Trophoblast cell (in vitro differentiated cells and primary cell): ENCODE measurements around the gene AAK1.
A peak's percentile ranks its signal among the peaks of the same experiment; 100 is the strongest.

Experiments
- DNase-seq, 2 donors: peaks; one replicate each; pipeline ENCODE4 v3.0.0-alpha.2; 2016
- H2AFZ ChIP-seq: 2 replicates; pipeline ENCODE4 v1.6.1; 2013; ENCODE audit warnings: low read length, moderate library complexity, mild to moderate bottlenecking; ENCODE audit not compliant: insufficient read depth, poor library complexity
- H2AK5ac ChIP-seq: 2 replicates; pipeline ENCODE4 v1.6.1; 2013; ENCODE audit warnings: mild to moderate bottlenecking, low read length
- H2BK120ac ChIP-seq: 2 replicates; pipeline ENCODE4 v1.6.1; 2013; ENCODE audit warnings: low read length, mild to moderate bottlenecking, moderate library complexity; ENCODE audit not compliant: insufficient read depth, poor library complexity
- H2BK12ac ChIP-seq: 2 replicates; pipeline ENCODE4 v1.6.1; 2013; ENCODE audit warnings: mild to moderate bottlenecking, low read length, moderate library complexity
- H2BK5ac ChIP-seq: 2 replicates; pipeline ENCODE4 v1.6.1; 2013; ENCODE audit warnings: low read length, low read depth, moderate library complexity, mild to moderate bottlenecking; ENCODE audit not compliant: poor library complexity
- H3K14ac ChIP-seq: 2 replicates; pipeline ENCODE4 v1.6.1; 2013; ENCODE audit warnings: mild to moderate bottlenecking, low read length
- H3K18ac ChIP-seq: 2 replicates; pipeline ENCODE4 v1.6.1; 2013; ENCODE audit warnings: mild to moderate bottlenecking, low read length
- H3K23ac ChIP-seq: 2 replicates; pipeline ENCODE4 v1.6.1; 2013; ENCODE audit warnings: low read length
- H3K27ac ChIP-seq: 2 replicates; pipeline ENCODE4 v1.5.1; 2013; ENCODE audit warnings: low read depth, mild to moderate bottlenecking, inconsistent platforms, low read length, moderate library complexity
- H3K27me3 ChIP-seq: 2 replicates; pipeline ENCODE4 v1.6.1; 2013; ENCODE audit warnings: inconsistent platforms, mild to moderate bottlenecking, low read length, moderate library complexity; ENCODE audit not compliant: insufficient read depth
- H3K36me3 ChIP-seq, 2 experiments: 1 replicate in 1 of 2; 2 replicates in 1 of 2; pipeline ENCODE4 v1.6.1; 2013; ENCODE audit warnings: low read length in 2 of 2, mild to moderate bottlenecking in 2 of 2, moderate library complexity in 1 of 2; ENCODE audit not compliant: insufficient read depth in 2 of 2, control insufficient read depth in 1 of 2
- H3K4ac ChIP-seq: 2 replicates; pipeline ENCODE4 v1.6.1; 2013; ENCODE audit warnings: low read depth, mild to moderate bottlenecking, low read length, moderate library complexity
- H3K4me1 ChIP-seq, 2 experiments: 1 replicate in 1 of 2; 2 replicates in 1 of 2; pipeline ENCODE4 v1.6.1; 2013; ENCODE audit warnings: low read length in 2 of 2, mild to moderate bottlenecking in 2 of 2, moderate library complexity in 1 of 2; ENCODE audit not compliant: insufficient read depth in 2 of 2, control insufficient read depth in 1 of 2
- H3K4me2 ChIP-seq: 2 replicates; pipeline ENCODE4 v1.6.1; 2013; ENCODE audit warnings: inconsistent platforms, mild to moderate bottlenecking, low read length, moderate library complexity
- H3K4me3 ChIP-seq: 2 replicates; pipeline ENCODE4 v1.5.1; 2013; ENCODE audit warnings: mild to moderate bottlenecking, low read depth, low read length, inconsistent platforms
- H3K79me1 ChIP-seq: one replicate; pipeline ENCODE4 v1.6.1; 2013; ENCODE audit warnings: low read length
- H3K79me2 ChIP-seq: 2 replicates; pipeline ENCODE4 v1.6.1; 2013; ENCODE audit warnings: low read length, mild to moderate bottlenecking; ENCODE audit not compliant: control insufficient read depth, insufficient read depth, poor library complexity
- H3K9ac ChIP-seq: 2 replicates; pipeline ENCODE4 v1.6.1; 2013; ENCODE audit warnings: mild to moderate bottlenecking, low read length
- H3K9me3 ChIP-seq: 2 replicates; pipeline ENCODE4 v1.6.1; 2013; ENCODE audit warnings: low read depth, mild to moderate bottlenecking, control low read depth, inconsistent platforms, low read length; ENCODE audit not compliant: insufficient read depth
- H4K12ac ChIP-seq: 2 replicates; pipeline ENCODE4 v1.6.1; 2013; ENCODE audit warnings: low read depth, mild to moderate bottlenecking, low read length, moderate library complexity
- H4K8ac ChIP-seq: 2 replicates; pipeline ENCODE4 v1.6.1; 2013; ENCODE audit warnings: low read depth, mild to moderate bottlenecking, low read length, moderate library complexity
- H4K91ac ChIP-seq: one replicate; pipeline ENCODE4 v1.6.1; 2013; ENCODE audit warnings: low read depth, mild to moderate bottlenecking, low read length, moderate library complexity
- WGBS: extraction: QIAGEN DNeasy Blood & Tissue Kit; methylation state at CpG from one replicate; pipeline ENCODE4 v1.1.7; 2013; ENCODE audit warnings: missing lambda C conversion rate; ENCODE audit not compliant: insufficient read length, insufficient coverage; ENCODE audit errors: extremely low coverage; 5-methylcytosine and 5-hydroxymethylcytosine counted together

AAK1 gene

DNA sequence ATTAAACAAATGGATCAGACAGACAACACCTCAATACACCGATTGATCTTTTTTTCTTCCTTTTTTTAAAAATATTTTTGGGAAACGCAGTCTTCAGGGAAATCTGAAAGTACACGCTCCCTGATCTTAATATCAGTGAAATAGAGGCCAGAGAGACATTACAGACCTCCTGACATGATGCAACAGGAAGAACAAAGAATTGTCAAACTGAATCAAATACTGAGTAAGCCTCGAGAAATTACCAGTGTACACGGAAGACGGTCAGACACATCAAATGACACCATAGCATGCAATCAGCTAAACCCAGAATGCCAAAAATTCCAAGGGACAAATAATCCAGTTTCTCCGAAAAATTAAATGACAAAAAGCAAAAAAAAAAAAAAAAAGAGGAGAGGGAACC lies 126.1 kb downstream of the AAK1 start:
- H3K4me2 ChIP-seq, result no peak overlapping the region
- no peak overlapping the region for H3K27ac ChIP-seq
- no peaks in the 10 kb centered on the region for H3K79me1 ChIP-seq
- no peak overlapping the region for H2BK12ac ChIP-seq
- no peak overlapping the region for H2AK5ac ChIP-seq
- no peaks in the 10 kb centered on the region for H3K27me3 ChIP-seq
- H3K4me3 ChIP-seq, result no peak overlapping the region
- no peak overlapping the region for H3K23ac ChIP-seq
- H4K12ac ChIP-seq, result no peak overlapping the region
- no peak overlapping the region for H3K9ac ChIP-seq
- no peak overlapping the region for H3K4ac ChIP-seq
- no peak overlapping the region for H4K8ac ChIP-seq
- no peak for DNase-seq
- no CpG with 5 or more reads among the region's 7 CpGs for WGBS
- H4K91ac ChIP-seq, result no peak overlapping the region
- H3K36me3 ChIP-seq, result peaks cover 29 to 41% of the 10 kb centered on the region in 2 experiments
- H3K9me3 ChIP-seq, result no peaks in the 10 kb centered on the region
- no peak overlapping the region for H2AFZ ChIP-seq
- H3K14ac ChIP-seq, result no peak overlapping the region
- H3K79me2 ChIP-seq, result no peaks in the 10 kb centered on the region
- H2BK120ac ChIP-seq, result no peak overlapping the region
- H3K18ac ChIP-seq, result no peak overlapping the region
- H3K4me1 ChIP-seq, result no peaks in the 10 kb centered on the region
- H2BK5ac ChIP-seq, result no peak overlapping the region

DNA sequence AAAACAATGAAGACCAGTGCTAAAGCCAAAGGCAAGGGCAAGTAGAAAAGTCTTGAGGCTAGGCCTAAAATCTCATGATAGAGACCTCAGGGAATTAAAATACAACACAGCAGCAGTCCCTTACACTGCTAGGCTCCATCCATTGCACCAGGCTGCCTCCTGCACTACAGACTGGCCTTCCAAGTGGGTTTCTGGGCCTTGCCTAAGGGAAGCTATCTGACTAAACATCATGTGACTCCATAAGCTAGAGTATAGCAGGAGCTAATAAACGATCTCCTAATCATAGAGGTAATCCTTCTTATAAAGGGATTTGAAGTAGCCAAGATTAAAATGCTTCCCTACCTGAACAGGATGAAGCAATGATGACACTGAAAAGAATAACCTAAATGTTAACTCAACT lies 128.7 kb downstream of the AAK1 start:
- Histone ChIP-seq H4K91ac (no peak overlapping the region), H3K23ac (no peak overlapping the region), H3K27ac (no peak overlapping the region), H3K36me3 (peaks cover 23 to 28% of the 10 kb centered on the region in 2 experiments), H2BK12ac (no peak overlapping the region), H2BK5ac (no peak overlapping the region), H2BK120ac (no peak overlapping the region), H3K4me1 (no peaks in the 10 kb centered on the region), H2AK5ac (no peak overlapping the region), H3K27me3 (no peaks in the 10 kb centered on the region), H4K12ac (no peak overlapping the region), H2AFZ (no peak overlapping the region), H3K79me1 (no peaks in the 10 kb centered on the region), H3K4ac (no peak overlapping the region), H3K14ac (no peak overlapping the region), H3K79me2 (no peaks in the 10 kb centered on the region), H3K9me3 (no peaks in the 10 kb centered on the region), H3K4me2 (no peak overlapping the region), H3K4me3 (no peak overlapping the region), H3K18ac (no peak overlapping the region), H3K9ac (no peak overlapping the region), H4K8ac (no peak overlapping the region)
- DNase-seq, result no peak
- WGBS, result no CpG with 5 or more reads among the region's 1 CpG

DNA sequence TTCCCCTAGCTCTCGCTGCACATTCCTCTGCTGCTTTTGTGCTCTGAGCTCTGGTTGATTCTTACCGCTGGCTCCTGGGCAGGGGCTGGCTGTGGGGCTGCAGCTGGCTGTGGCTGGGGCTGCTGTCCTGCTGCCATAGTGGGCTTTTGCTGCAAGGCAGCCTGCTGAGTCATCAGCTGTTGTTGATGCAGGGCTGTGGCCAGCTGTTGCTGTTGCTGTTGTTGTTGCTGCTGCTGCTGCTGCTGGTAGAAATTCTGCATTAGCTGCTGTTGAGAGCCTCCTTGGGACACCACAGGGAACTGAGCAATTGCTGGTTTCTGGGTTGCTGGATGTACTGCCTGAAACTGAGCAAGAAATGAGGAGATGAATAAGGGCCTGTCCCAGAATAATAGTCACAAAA lies 129.1 kb downstream of the AAK1 start:
- H3K79me2 ChIP-seq, result no peaks in the 10 kb centered on the region
- no peak overlapping the region for H2AK5ac ChIP-seq
- no peak overlapping the region for H2AFZ ChIP-seq
- H3K9me3 ChIP-seq, result no peaks in the 10 kb centered on the region
- no CpG with 5 or more reads among the region's 2 CpGs for WGBS
- no peaks in the 10 kb centered on the region for H3K4me1 ChIP-seq
- H3K4ac ChIP-seq, result no peak overlapping the region
- no peak overlapping the region for H2BK5ac ChIP-seq
- peak; percentile 61 to 72 for DNase-seq
- no peak overlapping the region for H2BK120ac ChIP-seq
- H3K4me3 ChIP-seq, result no peak overlapping the region
- no peak overlapping the region for H4K8ac ChIP-seq
- no peak overlapping the region for H3K14ac ChIP-seq
- no peak overlapping the region for H3K23ac ChIP-seq
- H3K36me3 ChIP-seq, result peaks cover 23 to 27% of the 10 kb centered on the region in 2 experiments
- H3K18ac ChIP-seq, result no peak overlapping the region
- no peak overlapping the region for H2BK12ac ChIP-seq
- H3K27me3 ChIP-seq, result no peaks in the 10 kb centered on the region
- no peak overlapping the region for H3K27ac ChIP-seq
- no peak overlapping the region for H4K91ac ChIP-seq
- no peak overlapping the region for H3K4me2 ChIP-seq
- H4K12ac ChIP-seq, result no peak overlapping the region
- no peaks in the 10 kb centered on the region for H3K79me1 ChIP-seq
- no peak overlapping the region for H3K9ac ChIP-seq

DNA sequence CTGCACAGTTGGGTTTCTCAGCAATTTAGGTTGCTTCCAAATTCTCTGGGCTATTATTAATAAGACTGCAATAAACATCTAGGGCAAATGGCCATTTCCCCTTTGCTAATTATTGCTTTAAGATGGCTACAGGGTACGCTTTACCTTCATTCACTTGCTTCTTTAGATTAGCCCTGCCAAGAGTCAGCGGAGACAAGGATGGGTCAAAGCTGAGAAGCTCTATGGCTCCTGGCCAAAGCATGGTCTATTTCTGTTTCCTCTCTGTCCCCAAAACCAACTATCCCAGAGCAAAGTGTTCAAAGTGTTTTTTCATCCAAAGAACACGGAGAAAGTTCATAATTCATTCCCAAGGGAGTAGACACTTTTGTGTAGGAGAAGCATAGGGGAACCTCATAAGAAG lies 131.1 kb downstream of the AAK1 start:
- no peak overlapping the region for H4K12ac ChIP-seq
- H3K27me3 ChIP-seq, result no peaks in the 10 kb centered on the region
- H3K27ac ChIP-seq, result no peak overlapping the region
- H2AFZ ChIP-seq, result no peak overlapping the region
- no peak overlapping the region for H2BK12ac ChIP-seq
- no peak overlapping the region for H2BK120ac ChIP-seq
- no peak overlapping the region for H3K14ac ChIP-seq
- no peak overlapping the region for H4K8ac ChIP-seq
- no peak overlapping the region for H3K4ac ChIP-seq
- H3K9me3 ChIP-seq, result no peaks in the 10 kb centered on the region
- no peak overlapping the region for H4K91ac ChIP-seq
- no peak overlapping the region for H3K4me2 ChIP-seq
- H3K79me2 ChIP-seq, result no peaks in the 10 kb centered on the region
- no peak overlapping the region for H2BK5ac ChIP-seq
- no peaks in the 10 kb centered on the region for H3K79me1 ChIP-seq
- no peak for DNase-seq
- H3K23ac ChIP-seq, result no peak overlapping the region
- WGBS, result no CpG with 5 or more reads among the region's 3 CpGs
- H3K4me1 ChIP-seq, result no peaks in the 10 kb centered on the region
- H2AK5ac ChIP-seq, result no peak overlapping the region
- H3K4me3 ChIP-seq, result no peak overlapping the region
- H3K9ac ChIP-seq, result no peak overlapping the region
- H3K18ac ChIP-seq, result no peak overlapping the region
- H3K36me3 ChIP-seq, result peaks cover 22 to 28% of the 10 kb centered on the region in 2 experiments
